Lower leg skin (tissue), 4 donors: Measurements from ENCODE around the gene SCP2. TPM values are rescaled to one million over a fixed set of nuclear protein-coding genes. Genes with fewer than 3 reads are reported as not detected.
A peak's percentile ranks its signal among the peaks of the same experiment; 100 is the strongest.
"Not testable (repeated sequence)": the region's sequence is repeated elsewhere in the genome, so short reads cannot be mapped to it uniquely, and the experiment has no call there.

Source experiments
- DNase-seq, 2 donors: peaks; one replicate each; pipeline ENCODE4 v3.0.0-alpha.2; 2019; ENCODE audit warnings: low spot score in 2 of 2
- H3K4me3 ChIP-seq: fragments of 200-600 bp; sonication (generic); 2 replicates; pipeline ENCODE4 v1.5.1; 2017; ENCODE audit warnings: mild to moderate bottlenecking, low read depth; ENCODE audit not compliant: poor library complexity, severe bottlenecking
- POLR2A ChIP-seq, 2 donors: fragments of 450-650 bp; IDR thresholded peaks; one replicate each; pipeline ENCODE4 v1.6.1; 2016 to 2017; ENCODE audit warnings: antibody characterized with exemption in 2 of 2, mild to moderate bottlenecking in 1 of 2, moderate library complexity in 1 of 2
- WGBS, 2 donors: methylation state at CpG; one replicate each; pipeline ENCODE4 v1.1.5; 2018; 5-methylcytosine and 5-hydroxymethylcytosine counted together
- intact Hi-C: fragments of 100-400 bp; cut with DNase I; formaldehyde crosslinking; loops from one replicate; pipeline ENCODE4 v1.15.0; 2023; ENCODE audit warnings: low total_unique reads
- total RNA-seq, 4 donors: library from RNA; depleted of rRNA; stranded (reverse); fragments of >200 nt; gene quantifications; one replicate each; pipeline ENCODE4 v1.1.0, GENCODE V29; 2016
- TF ChIP-seq, protein P1 (sequence below), 3 donors: fragments of 450-650 bp; IDR thresholded peaks; one replicate each; pipeline ENCODE4 v1.5.1; 2016; ENCODE audit warnings: antibody characterized with exemption in 3 of 3, mild to moderate bottlenecking in 3 of 3, moderate library complexity in 2 of 3

The SCP2 gene
- total RNA-seq, 4 donors from 2014 or later: 79.4 to 124 (median 106) TPM

DNA sequence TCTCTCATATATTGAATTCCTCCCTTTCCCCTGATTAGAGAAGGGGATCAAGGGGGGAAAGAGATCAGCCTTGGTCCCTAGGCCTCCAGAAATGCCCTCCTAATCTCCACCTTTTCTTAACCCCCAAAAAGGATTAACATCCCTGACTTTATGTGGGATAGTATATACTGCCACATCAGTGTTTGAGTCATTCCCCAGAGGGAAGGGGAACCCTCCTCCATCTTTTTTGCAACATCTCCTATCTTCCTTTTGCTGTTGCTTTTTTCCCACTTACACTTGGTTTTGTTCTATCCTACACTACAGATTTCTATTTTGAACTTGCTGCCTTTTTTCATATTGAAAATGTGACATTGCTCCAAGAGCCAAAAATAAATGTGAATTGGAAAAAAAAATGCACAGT lies 69.6 kb downstream of the SCP2 start:
- H3K4me3 ChIP-seq: no peak overlapping the region
- intact Hi-C loops: no loop called here
- TF ChIP-seq, protein P1, sequence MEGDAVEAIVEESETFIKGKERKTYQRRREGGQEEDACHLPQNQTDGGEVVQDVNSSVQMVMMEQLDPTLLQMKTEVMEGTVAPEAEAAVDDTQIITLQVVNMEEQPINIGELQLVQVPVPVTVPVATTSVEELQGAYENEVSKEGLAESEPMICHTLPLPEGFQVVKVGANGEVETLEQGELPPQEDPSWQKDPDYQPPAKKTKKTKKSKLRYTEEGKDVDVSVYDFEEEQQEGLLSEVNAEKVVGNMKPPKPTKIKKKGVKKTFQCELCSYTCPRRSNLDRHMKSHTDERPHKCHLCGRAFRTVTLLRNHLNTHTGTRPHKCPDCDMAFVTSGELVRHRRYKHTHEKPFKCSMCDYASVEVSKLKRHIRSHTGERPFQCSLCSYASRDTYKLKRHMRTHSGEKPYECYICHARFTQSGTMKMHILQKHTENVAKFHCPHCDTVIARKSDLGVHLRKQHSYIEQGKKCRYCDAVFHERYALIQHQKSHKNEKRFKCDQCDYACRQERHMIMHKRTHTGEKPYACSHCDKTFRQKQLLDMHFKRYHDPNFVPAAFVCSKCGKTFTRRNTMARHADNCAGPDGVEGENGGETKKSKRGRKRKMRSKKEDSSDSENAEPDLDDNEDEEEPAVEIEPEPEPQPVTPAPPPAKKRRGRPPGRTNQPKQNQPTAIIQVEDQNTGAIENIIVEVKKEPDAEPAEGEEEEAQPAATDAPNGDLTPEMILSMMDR (IDR thresholded peaks at IDR 0.05): no peak
- TF ChIP-seq POLR2A (IDR thresholded peaks at IDR 0.05): no peak
- no peak for DNase-seq

DNA sequence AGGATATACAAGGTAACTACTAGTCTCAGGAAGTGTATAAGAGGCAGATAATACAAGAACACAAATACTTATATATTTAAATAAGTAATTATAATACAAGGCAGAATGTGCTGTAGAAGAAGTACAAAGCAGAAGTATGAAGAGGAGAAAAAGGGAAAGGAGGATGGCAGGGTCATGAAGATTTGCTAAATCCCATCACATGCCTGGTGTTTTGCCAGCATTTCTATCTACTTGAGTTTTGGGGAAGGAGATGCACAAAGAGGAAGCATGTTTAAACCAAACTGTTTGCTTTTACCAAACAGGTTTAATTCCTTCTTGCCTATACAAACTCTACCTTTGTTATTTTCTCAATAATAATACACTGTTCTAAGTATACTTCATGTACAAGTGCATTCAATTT lies 74.1 kb downstream of the SCP2 start:
- no peak for TF ChIP-seq POLR2A (IDR thresholded peaks at IDR 0.05)
- TF ChIP-seq, protein P1 (IDR thresholded peaks at IDR 0.05): no peak
- DNase-seq: peak in 1 of 2 donors; percentile 26
- no peak overlapping the region for H3K4me3 ChIP-seq
- intact Hi-C loops: no loop called here

DNA sequence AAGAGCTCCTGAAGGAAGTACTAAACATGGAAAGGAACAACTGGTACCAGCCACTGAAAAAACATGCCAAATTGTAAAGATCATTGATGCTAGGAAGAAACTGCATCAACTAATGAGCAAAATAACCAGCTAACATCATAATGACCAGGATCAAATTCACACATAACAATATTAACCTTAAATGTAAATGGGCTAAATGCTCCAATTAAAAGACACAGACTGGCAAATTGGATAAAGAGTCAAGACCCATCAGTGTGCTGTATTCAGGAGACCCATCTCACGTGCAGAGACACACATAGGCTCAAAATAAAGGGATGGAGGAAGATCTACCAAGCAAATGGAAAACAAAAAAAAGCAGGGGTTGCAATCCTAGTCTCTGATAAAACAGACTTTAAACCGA lies 79.5 kb downstream of the SCP2 start:
- 94 to 97% methylated on average over 2 of the region's 2 CpGs for WGBS, 2 donors
- not testable (repeated sequence) for DNase-seq, H3K4me3 ChIP-seq

DNA sequence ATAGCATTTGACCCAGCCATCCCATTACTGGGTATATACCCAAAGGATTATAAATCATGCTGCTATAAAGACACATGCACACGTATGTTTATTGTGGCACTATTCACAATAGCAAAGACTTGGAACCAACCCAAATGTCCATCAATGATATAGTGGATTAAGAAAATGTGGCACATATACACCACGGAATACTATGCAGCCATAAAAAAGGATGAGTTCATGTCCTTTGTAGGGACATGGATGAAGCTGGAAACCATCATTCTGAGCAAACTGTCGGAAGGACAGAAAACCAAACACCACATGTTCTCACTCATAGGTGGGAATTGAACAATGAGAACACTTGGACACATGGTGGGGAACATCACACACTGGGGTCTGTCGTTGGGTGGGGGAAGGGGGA lies 83.2 kb downstream of the SCP2 start:
- WGBS, 2 donors: 92 to 95% methylated on average over 4 of the region's 4 CpGs
- intact Hi-C loops: loop anchor here (10.0 kb wide), 1 partner anchor 55 kb away; the partner anchor contains the start of gene PODN
- DNase-seq, H3K4me3 ChIP-seq: not testable (repeated sequence)

More for the DNA sequence above, 79.5 kb downstream of the SCP2 start:
- intact Hi-C loops: not testable (repeated sequence)

DNA sequence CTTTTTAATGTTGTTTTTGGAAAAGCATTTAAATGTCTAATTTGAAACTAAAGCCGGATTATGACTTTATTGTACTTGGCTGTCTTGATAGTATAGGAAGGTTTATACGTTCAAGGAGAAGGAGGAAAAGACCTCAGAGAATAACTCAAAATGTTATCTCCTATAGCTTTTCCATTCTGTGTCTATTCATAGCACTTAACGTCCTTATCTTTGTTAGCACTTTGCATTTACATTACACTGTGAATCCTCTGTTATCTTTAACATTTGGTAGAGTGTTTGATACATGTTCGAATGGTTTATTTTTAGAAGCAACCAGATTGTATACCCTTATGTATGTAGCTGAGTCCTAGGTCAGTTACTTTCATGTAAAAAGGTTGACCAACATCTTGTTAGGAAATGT lies 84.1 kb downstream of the SCP2 start:
- intact Hi-C loops: loop anchor here (10.0 kb wide), 1 partner anchor 54 kb away; the partner anchor contains the start of gene PODN
- TF ChIP-seq POLR2A (IDR thresholded peaks at IDR 0.05): no peak
- TF ChIP-seq, protein P1 (IDR thresholded peaks at IDR 0.05): no peak
- no peak overlapping the region for H3K4me3 ChIP-seq
- DNase-seq: no peak
- 63 to 64% methylated on average over 4 of the region's 4 CpGs for WGBS, 2 donors

DNA sequence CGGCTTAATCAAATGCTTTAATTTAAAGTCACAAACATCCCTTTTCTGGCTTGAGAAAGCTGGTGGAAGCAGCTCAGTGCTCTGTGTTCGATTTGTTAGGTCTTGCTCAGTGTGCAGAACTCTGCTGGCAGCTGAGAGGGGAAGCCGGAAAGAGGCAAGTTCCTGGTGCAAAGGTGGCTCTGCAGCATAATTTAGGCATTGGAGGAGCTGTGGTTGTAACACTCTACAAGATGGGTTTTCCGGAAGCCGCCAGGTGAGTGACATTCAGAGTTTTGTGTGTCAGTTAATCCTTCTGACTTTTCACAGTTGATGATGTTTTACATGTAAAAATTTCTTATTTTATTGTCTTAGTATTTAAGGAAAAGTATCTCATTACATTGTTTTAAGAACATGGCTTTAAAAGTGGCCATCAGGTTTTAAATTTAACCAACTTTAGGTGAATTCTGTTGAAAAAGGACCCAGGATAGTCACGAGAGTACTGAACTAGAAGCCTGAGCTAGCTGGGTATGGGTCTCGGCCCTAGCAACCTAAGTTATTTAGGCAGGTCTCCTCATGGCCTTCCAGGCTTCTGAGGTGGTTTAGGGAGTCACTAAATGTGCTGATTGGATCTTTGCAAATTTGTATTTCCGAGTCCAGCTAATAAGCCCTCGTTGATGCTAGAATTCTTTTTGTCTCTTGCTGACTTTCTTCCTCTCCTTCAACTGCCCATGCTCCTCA lies 87.9 kb downstream of the SCP2 start:
- peak overlapping the region; percentile 24 for H3K4me3 ChIP-seq
- WGBS, 2 donors: 0 to 1% methylated on average over 9 of the region's 9 CpGs
- intact Hi-C loops: loop anchor here (10.0 kb wide), 1 partner anchor 50 kb away; the partner anchor contains the start of gene PODN
- TF ChIP-seq, protein P1 (IDR thresholded peaks at IDR 0.05): no peak
- TF ChIP-seq POLR2A (IDR thresholded peaks at IDR 0.05): no peak
- peak; percentile 79 to 91 for DNase-seq

DNA sequence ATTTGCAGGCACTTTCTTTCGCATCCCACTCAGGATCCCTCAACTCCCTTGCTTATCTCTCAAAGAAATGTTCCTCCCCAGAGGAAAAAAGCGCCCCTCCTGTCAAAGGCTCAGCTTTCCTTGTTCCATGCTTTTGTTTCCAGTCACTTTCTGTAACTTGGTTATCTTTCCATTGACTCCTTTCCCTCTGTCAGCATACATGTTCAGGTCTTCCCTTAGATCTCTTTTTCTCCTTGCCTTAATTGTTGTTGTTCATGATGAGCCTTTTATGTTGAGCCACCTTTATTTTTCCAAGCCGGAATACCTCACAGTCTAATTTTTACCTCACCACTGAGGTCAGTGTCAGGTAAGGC lies 88.4 kb downstream of the SCP2 start:
- intact Hi-C loops: loop anchor here (10.0 kb wide), 1 partner anchor 49 kb away; the partner anchor contains the start of gene PODN

More for the DNA sequence above, 88.4 kb downstream of the SCP2 start:
- peak overlapping the region; percentile 24 for H3K4me3 ChIP-seq
- TF ChIP-seq, protein P1 (IDR thresholded peaks at IDR 0.05): no peak
- TF ChIP-seq POLR2A (IDR thresholded peaks at IDR 0.05): no peak
- DNase-seq: no peak
- 15 to 26% methylated on average over 3 of the region's 3 CpGs for WGBS, 2 donors
